GM21447 (cell line): ENCODE results near the gene KDM6A.
A peak's percentile ranks its signal among the peaks of the same experiment; 100 is the strongest.
"Not testable (repeated sequence)": the region's sequence is repeated elsewhere in the genome, so short reads cannot be mapped to it uniquely, and the experiment has no call there.

ENCODE experiments used
- ATAC-seq: cut with Tn5 transposase; IDR thresholded peaks from one replicate; pipeline ENCODE4 v1.9.1; 2021; ENCODE audit not compliant: unreplicated experiment

Gene KDM6A

DNA sequence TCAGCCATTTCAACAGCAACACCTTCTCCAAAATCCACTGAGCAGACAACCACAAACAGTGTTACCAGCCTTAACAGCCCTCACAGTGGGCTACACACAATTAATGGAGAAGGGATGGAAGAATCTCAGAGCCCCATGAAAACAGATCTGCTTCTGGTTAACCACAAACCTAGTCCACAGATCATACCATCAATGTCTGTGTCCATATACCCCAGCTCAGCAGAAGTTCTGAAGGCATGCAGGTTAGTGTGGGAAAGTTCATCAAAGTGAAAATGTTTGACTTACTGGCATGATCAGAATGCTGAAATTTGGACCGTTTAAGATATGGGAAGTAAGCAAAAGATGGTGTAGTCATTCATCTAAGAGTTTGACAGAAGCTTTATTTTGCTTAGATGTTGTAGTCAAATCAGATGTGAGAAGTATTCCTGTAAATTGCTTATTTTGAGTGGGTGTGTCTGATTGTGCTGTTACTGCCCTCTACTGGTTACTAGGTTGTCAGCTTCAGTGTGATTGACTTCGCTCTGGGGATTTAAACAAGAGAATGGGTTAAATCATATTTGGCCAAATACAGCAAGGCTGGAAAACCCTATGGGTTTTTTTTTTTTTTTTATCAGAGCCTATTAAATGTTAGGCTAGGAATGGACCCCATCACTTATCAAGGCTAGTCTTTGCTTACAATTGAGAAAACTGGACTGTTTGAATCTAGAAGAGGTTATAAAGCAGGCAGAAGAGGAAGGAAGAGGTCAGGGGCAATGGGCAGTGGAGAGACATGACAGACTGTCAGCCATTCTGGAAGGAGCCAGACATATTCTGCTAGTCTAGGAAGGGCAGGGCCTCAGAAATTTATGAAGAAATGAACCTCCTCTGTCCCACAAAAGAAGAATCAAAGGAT is 197.4 kb downstream of the KDM6A start:
- ATAC-seq = no peak

DNA sequence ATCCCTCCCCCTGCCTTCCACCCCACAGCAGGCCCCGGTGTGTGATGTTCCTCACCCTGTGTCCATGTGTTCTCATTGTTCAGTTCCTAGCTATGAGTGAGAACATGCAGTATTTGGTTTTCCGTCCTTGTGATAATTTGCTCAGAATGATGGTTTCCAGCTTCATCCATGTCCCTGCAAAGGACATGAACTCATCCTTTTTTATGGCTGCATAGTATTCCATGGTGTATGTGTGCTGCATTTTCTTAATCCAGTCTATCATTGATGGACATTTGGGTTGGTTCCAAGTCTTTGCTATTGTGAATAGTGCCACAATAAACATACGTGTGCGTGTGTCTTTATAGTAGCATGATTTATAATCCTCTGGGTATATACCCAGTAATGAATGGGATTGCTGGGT is 200.0 kb downstream of the KDM6A start:
- not testable (repeated sequence) for ATAC-seq

DNA sequence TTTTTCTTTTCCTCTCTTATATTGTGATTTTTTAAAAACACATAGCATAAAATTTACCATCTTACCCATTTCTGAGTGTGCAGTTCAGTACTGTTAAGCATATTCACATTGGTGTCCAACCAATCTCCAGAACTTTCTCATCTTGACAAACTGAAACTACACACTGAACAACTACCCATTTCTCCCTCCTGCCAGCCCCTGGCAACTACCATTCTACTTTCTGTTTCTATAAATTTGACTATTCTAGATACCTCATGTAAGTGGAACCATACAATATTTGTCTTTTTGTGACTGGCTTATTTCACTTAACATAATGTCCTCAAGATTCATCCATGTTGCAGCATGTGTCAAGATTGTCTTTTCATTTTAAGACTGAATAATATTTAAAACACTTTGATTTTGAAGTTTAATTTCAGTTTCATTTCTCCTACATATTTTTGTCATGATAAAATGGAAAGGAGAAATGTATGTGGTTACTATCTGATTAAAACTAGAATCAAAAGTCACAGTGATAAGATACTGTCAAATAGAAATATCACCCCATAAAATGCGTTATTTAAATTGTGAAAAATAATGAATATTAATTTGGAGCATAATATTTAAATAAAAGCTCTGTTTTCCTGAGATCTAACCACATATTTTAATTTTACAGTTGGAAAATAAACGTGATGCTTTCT is 204.9 kb downstream of the KDM6A start:
- peak; percentile 67 for ATAC-seq

DNA sequence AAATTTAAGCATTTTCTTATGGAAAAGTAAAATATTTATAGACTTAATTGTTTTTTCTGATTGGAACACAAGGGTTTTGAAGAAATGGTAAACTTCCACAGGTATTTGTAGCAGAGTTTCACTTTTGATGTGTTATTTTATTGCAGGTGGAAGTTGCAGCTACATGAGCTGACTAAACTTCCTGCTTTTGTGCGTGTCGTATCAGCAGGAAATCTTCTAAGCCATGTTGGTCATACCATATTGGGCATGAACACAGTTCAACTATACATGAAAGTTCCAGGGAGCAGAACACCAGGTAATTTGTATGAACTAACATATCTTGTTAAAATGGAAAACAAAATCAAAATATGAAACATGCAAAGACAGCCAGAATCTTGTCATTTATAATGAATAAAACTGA is 210.3 kb downstream of the KDM6A start:
- no peak for ATAC-seq

DNA sequence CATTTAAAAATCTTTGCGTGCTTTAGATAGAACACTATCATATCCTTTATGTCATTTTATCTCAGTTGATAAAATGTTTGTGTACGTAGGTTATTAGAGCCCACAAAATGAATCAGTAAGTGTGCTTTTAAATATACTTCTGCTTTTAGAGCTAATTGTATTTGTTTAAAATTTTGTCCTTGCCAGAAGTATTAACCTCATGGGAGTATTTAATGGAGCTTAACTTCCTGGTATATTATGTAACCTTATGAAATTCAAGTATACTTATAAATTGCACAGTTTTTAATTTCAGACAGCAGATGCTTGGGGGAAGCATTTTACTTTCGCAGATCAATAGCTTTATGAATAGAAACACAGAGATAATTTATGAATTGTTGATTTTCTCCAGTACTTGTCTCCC is 237.5 kb downstream of the KDM6A start:
- ATAC-seq = no peak

DNA sequence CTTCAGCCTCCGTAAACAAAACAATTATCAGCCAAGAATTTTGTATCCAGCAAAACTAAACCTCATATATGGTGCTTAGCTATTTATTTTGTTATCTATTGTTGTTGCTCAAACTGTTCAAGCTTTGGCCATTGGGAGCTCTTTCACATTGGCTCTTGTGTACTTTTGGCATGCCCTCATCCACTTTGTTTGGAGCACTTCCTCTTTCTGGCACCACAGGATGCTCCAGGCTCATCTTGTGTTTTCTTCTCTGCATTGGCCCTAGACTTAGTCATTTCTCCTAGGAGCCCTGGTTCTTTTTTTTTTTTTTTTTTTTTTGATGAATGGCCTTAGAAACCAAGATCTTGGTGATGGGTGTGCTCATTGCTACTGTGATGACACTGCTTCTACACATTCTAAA is 253.2 kb downstream of the KDM6A start:
- ATAC-seq = no peak

DNA sequence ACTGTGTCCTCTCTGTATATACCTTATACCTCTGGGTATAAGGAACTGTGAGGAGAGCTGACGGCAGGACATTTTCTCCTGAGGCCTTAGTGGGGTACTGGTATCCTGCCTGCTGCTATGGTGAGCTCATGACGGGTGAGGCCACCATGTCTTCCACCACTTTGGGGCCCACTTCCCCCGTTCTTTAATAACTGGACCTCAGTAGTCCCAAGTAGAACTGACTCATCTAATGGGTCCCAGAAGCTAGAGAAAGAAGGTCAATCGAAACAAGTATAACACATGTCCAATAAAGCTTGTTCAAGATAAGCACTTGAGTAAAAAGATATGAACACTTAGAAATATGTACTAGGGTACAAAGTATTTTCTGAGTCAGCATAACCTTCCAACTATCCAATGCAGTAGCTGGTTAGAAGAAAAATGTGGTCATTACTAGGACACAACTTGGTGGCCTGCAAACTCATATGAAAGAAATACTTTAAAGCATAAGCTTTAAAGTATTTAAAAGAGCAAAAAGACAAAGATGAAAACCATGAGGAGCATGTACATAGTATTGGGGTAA is 256.0 kb downstream of the KDM6A start:
- ATAC-seq = no peak

DNA sequence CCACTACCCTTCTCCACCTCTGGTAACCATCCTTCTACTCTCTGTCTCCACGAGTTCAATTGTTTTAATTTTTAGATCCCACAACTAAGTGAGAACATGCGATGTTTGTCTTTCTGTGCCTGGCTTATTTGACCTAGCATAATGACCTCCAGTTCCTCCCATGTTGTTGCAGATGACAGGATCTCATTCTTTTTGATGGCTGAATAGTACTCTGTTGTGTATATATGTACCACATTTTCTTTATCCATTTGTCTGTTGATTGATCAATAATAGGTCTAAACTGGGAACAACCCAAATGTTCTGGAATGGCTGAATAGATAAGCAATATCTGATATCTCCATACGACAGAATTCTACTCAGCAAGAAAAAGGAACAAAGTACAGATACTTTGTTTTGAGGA is 260.5 kb downstream of the KDM6A start:
- ATAC-seq = no peak

DNA sequence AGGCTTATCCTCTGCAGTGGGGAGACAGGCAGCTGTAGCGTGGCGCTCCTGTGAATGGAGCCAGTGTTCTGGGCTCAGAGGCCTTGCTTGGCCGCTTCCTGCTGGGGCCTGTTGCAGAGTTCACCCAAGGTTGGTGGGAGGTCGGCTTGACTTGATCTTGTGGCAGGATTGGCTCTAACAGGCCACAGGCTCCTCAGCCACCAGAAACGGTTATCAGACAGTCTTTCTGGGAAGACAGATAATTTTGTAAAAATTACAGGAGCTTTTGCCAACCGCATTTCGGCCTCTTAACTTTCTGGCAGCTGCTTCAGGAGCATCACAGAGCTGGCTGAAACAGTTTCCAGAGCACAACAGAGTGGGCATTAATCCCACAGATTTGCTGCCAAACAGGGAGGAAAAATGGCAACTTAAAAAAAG is 261.3 kb downstream of the KDM6A start:
- no peak for ATAC-seq

DNA sequence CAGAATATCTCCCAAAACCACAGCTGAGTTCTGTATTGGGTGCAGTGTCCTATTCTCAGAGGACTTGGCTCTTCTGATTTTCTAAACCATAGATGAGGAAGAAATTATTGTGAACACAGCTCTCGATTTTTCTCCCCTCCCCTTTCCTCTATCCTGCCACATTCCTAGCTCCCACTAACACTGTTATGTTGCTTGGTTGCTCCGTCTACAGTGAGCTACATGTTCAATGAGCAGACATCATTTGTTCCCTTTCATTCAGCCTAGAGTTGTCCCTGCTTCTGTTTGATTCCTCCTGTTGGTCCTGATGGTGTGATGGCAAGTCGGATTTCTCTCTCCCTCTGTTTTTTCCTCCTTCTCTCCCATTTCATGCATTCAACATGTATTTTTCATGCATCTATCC is 261.8 kb downstream of the KDM6A start:
- ATAC-seq = no peak

DNA sequence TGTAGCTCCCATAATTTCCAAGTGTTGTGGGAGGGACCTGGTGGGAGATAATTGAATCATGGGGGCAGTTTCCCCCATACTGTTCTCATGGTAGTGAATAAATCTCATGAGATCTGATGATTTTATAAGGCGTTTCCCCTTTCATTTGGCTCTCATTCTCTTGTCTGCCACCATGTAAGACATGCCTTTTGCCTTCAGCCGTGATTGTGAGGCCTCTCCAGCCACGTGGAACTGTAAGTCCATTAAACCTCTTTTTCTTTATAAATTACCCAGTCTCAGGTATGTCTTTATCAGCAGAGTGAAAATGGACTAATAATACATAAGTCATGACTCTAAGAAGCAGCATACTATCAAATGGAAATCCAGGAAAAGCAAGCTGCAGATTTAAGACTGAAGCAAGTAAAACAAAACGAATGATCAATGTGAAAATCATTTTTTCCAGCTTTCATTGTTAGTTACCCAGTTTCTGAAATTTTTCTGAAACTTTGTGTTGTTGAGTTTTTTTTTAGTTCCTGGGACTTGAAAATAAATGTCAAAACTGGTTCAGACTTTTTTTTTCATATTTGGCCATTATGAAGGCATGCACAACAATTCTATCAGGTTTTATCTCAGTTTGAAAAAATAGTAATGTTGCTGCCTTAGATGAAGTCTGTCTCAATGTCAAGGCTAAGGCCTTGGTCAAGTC is 262.5 kb downstream of the KDM6A start:
- not testable (repeated sequence) for ATAC-seq

DNA sequence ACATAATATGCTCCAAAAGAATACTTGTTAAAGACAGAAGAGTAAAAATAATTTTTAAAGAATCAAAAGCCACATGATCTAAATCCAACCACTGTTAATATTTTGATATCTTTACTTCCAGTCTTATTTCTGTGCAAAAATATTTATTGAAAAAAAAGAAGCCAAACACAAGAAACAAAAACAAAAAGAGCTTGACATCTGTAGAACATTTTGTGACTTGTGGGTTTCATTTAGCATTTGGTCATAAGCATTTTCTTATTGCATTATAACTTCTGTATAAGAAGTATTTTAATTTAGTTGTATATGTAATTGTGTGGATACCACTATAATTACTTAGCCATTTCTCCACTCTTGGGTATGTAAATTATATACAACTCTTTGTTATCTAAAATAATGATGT is 264.5 kb downstream of the KDM6A start:
- ATAC-seq = no peak

DNA sequence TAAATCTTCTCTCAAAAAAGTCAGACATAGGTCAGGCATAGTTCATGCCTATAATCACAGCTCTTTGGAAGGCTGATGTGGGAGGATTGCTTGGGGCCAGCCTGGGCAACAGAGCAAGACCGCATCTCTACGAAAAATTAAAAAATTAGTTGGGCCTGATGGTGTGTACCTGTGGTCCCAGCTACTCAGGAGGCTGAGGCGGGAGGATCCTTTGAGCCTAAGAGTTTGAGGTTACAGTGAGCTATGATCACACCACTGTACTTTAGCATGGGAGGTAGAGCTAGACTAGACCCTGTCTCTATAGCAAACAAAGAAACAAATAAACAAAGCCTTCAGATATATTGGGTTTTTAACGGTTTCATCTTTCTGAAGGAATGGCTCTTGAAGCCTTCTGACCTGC is 265.5 kb downstream of the KDM6A start:
- no peak for ATAC-seq

DNA sequence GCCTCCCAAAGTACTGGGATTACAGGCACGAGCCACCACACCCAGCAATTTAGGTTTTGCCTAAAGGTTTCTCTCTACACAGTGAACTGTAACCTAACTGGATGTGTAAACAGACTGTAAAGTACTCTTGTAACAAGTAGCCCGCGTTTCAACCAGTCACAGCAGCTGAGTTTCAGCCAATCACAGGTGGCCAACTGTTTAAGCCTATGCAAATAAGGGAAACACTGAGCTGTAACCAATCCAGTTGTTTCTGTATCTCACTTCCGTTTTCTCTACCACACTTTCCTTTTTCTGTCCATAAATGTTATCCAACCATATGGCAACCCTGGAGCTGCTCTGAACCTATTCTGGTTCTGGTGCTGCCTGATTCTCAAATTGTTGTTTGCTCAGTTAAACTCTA is 267.8 kb downstream of the KDM6A start:
- no peak for ATAC-seq

DNA sequence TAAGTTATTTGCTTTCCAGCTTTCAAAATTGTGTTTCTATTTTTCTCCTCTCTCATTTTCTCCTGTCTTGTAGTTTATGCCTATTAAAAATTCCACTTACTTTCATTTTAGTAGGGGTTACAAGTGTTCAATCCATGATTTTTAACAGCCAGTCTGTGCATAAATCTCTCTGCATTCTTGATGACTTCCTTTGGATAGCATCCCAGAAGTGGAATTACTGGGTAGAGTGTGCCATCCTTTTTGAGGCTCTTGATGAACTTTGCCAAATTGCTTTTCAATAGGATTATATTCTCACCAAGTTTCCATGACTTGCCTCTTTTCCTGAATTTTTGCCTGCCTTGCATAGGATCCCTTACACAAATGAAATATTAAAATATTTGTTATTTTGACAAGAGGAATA is 269.2 kb downstream of the KDM6A start:
- no peak for ATAC-seq

DNA sequence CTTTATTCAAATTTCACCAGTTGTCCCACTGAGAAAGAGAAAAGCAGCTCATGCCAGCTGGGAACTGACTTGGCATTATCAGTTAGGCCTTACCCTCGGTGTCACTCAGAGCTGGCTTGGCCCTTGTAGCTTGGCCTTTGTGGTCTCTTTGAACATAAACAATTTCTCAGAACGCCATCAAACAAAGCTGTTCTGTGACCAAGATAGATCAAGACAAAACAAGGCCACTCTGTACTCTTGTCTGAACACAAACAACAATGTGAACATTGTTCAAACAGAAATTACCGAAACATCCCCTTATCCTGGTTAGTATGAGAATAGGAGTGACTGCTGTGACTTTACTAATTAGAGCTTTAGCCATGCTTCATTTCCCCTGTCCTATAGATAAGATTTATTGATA is 270.5 kb downstream of the KDM6A start:
- ATAC-seq = no peak

DNA sequence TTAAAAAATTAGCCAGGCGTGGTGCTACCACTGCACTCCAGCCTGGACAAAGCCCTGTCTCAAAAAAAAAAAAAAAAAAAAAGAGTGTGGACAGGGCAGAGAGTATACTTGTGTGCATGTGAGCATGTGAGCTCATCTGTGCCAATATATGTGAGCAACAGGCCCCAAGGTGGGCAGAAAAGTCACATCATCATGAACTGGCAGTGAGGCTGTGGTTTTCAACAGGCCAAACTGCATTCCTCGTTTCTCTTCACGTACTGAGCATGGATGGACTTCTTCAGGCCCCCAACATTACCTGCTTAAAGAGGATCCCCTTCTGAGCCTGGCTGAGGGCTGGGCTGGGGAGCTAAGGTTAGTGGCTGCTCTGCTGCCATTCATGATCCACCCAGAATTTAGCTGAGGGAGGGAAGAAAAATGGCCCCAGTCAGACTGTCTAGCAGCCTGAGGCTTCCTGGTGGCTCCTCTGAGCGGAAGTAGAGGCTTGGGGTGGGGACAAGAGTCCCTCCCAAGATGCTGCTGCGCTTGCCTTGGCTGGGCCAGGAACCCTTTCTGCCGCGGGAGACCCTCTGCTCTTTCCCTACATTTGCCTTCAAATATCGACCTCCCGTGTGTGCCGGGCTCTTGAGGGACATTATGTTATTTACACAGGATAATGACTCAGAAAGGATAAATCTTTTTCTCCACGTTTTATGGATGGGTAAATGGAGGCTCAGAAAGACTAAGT is 272.7 kb downstream of the KDM6A start:
- no peak for ATAC-seq

DNA sequence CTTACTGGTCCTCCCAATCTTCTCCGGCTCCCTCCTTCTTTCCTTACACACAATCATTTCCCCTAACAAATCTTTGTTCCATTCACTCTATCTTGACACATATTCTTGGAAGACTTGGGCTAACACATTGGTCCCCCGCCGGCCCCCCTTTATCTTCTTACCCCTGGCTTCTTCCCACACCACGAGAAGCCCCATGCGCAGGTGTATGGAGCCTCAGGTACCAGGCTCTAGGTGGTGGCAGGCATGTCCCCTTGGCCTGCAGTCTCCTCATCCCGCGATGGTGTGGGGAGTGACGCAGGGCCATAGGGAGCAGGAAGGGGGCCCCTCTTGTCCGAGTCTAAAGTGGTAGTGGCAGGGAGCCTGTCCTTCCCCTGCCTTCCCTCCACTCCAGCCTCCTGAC is 277.8 kb downstream of the KDM6A start:
- no peak for ATAC-seq

DNA sequence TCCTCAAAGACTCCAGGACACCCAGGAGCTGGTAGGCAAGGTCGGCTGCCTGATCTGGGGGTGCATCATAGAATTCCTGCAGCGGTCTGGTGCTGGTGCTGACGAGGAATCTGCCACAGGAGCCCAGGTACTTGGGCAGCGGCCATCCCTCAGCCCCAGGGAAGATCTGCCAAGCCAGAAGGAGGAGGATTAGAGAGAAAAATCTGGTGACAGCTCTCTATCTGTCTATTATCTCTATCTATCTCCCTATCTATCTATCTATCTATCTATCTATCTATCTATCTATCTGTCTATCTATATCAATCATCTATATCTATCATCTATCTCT is 281.0 kb downstream of the KDM6A start:
- ATAC-seq = no peak

DNA sequence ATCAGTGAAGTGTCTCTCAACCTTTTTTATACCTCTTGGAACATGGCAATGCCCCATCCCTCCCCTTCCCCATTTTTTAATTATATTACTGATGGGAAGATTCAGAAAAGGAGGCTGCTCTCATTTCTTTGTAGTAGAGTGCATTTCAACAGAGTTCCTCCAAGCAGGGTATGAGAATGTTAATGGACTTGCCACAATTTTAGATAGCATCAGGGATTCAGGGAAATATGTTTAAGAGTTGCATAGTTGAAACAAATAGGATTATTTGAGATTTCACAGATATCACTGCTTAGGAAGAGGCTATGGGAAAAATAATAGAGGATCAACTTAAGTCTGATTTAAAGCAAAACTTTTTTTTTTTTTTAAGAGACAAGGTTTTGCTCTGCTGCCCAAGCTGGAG is 281.5 kb downstream of the KDM6A start:
- ATAC-seq = no peak

DNA sequence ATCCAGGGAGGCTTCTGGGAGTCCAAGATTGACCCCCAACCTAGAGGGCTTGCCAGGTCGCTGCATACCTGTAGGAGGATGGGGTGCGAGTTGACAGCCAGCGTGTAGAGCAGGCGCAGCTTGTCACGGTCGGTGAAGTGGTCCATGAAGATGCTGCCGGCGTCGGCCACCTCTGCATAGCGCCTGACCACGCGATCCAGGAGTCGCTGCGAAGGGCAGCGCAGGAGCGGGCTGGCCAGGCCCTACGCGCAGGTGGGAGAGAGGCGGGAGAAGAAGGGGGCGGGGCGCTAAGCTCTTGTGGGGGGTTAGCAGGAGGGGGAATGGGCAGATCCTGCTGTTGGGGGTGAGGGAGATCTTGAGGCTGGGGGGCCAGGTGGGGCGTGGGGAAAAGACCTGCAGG is 284.7 kb downstream of the KDM6A start:
- ATAC-seq = no peak
